ENCODE measurements around the gene SCLT1.

DNA sequence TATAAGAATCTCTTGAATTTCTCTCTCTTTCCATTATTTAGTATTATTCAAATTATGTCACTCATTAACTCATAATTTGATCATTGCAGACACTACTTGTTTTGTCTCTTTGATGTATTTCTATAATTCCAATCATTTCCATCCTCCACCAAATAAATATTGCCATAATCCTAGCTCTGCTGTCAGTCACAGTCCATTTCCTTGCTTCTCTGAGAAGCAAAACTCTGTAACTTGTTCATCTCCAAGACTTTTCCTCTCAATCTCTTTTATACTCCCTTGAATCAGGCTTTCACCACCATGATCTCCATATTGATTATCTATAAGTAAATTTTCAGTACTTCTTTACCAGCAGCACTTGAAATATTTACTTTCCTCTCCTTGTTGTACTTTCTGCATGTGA lies 135.9 kb downstream of the SCLT1 start:
- no peak for TF ChIP-seq EZH2 (IDR thresholded peaks at IDR 0.05; ENCODE audit: low read depth)
- TF ChIP-seq, protein P1, sequence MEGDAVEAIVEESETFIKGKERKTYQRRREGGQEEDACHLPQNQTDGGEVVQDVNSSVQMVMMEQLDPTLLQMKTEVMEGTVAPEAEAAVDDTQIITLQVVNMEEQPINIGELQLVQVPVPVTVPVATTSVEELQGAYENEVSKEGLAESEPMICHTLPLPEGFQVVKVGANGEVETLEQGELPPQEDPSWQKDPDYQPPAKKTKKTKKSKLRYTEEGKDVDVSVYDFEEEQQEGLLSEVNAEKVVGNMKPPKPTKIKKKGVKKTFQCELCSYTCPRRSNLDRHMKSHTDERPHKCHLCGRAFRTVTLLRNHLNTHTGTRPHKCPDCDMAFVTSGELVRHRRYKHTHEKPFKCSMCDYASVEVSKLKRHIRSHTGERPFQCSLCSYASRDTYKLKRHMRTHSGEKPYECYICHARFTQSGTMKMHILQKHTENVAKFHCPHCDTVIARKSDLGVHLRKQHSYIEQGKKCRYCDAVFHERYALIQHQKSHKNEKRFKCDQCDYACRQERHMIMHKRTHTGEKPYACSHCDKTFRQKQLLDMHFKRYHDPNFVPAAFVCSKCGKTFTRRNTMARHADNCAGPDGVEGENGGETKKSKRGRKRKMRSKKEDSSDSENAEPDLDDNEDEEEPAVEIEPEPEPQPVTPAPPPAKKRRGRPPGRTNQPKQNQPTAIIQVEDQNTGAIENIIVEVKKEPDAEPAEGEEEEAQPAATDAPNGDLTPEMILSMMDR (conservative IDR thresholded peaks at IDR 0.05) = no peak

Data from PC-9 (cell line).